Spinal cord (tissue), 10 donors: ENCODE measurements around the gene DIP2B. TPM values are rescaled to one million over a fixed set of nuclear protein-coding genes. Genes with fewer than 3 reads are reported as not detected.

Source experiments
- DNase-seq, 6 donors: peaks; one replicate each; pipeline versions ENCODE4 v3.0.0 to v3.0.0-alpha.2; 2013 to 2015; ENCODE audit warnings: low spot score in 6 of 6, low read depth in 4 of 6
- H3K27ac ChIP-seq: one replicate; pipeline ENCODE4 v1.5.1; 2013; ENCODE audit warnings: low read depth, low read length, control low read depth
- H3K27me3 ChIP-seq: one replicate; pipeline ENCODE4 v1.6.1; 2013; ENCODE audit warnings: low read length; ENCODE audit not compliant: control insufficient read depth, insufficient read depth
- H3K36me3 ChIP-seq: one replicate; pipeline ENCODE4 v1.6.1; 2013; ENCODE audit warnings: low read length; ENCODE audit not compliant: control insufficient read depth, insufficient read depth
- H3K4me1 ChIP-seq: one replicate; pipeline ENCODE4 v1.6.1; 2013; ENCODE audit warnings: low read length; ENCODE audit not compliant: control insufficient read depth, insufficient read depth
- H3K4me3 ChIP-seq: one replicate; pipeline ENCODE4 v1.5.1; 2013; ENCODE audit warnings: low read depth, low read length, control low read depth
- H3K9me3 ChIP-seq: one replicate; pipeline ENCODE4 v1.6.1; 2013; ENCODE audit warnings: low read length; ENCODE audit not compliant: control insufficient read depth, insufficient read depth
- WGBS: methylation state at CpG from one replicate; pipeline ENCODE4 v1.1.5; 2013; ENCODE audit warnings: missing lambda C conversion rate; ENCODE audit not compliant: insufficient coverage; 5-methylcytosine and 5-hydroxymethylcytosine counted together
- polyA plus RNA-seq, 2 donors: library from polyadenylated mRNA; unstranded; fragments of 120-200 nt; gene quantifications; one replicate each; pipeline ENCODE4 v1.2.1, GENCODE V29; 2013; ENCODE audit not compliant: insufficient read length in 2 of 2
- total RNA-seq, 2 donors: library from RNA; depleted of rRNA in 1 of 2; stranded (reverse); fragments of 120-200 nt in 1 of 2; fragments of >200 nt in 1 of 2; gene quantifications; one replicate each; pipeline versions ENCODE4 v1.2.3 to v1.2.4, GENCODE V29; 2013 to 2014
- donor health status: healthy.

DIP2B gene
- total and polyA plus RNA-seq, 4 donors = 41.8 to 90.8 (median 54.0) TPM

- no peak for DNase-seq
- H3K27ac ChIP-seq = no peak overlapping the region
- no peaks in the 10 kb centered on the region for H3K36me3 ChIP-seq
- no peaks in the 10 kb centered on the region for H3K4me1 ChIP-seq
- no peaks in the 10 kb centered on the region for H3K27me3 ChIP-seq
- H3K4me3 ChIP-seq = no peak overlapping the region
- no peaks in the 10 kb centered on the region for H3K9me3 ChIP-seq
- WGBS = no CpG with 5 or more reads among the region's 3 CpGs
Observed at GRCh38 chr12:50650285-50650684, 145.5 kb downstream of the DIP2B start.

GRCh38 chr12:50655374-50655921 lies 150.7 kb downstream of the DIP2B start:
- Histone ChIP-seq H3K27me3 (no peaks in the 10 kb centered on the region), H3K4me3 (no peak overlapping the region), H3K36me3 (no peaks in the 10 kb centered on the region), H3K27ac (no peak overlapping the region), H3K4me1 (no peaks in the 10 kb centered on the region), H3K9me3 (no peaks in the 10 kb centered on the region)
- DNase-seq = no peak
- 100% methylated on average over 3 of the region's 5 CpGs for WGBS

- no peaks in the 10 kb centered on the region for H3K27me3 ChIP-seq
- DNase-seq = no peak
- H3K27ac ChIP-seq = no peak overlapping the region
- no peaks in the 10 kb centered on the region for H3K36me3 ChIP-seq
- H3K9me3 ChIP-seq = no peaks in the 10 kb centered on the region
- no peak overlapping the region for H3K4me3 ChIP-seq
- WGBS = no CpG with 5 or more reads among the region's 2 CpGs
- H3K4me1 ChIP-seq = peaks cover 12% of the 10 kb centered on the region
Observed at GRCh38 chr12:50659260-50659659, 154.5 kb downstream of the DIP2B start.

- Histone ChIP-seq H3K4me1 (peaks cover 12% of the 10 kb centered on the region), H3K4me3 (no peak overlapping the region), H3K9me3 (no peaks in the 10 kb centered on the region), H3K36me3 (no peaks in the 10 kb centered on the region), H3K27me3 (no peaks in the 10 kb centered on the region), H3K27ac (peak overlapping the region; percentile 86)
- WGBS = 51% methylated on average over 2 of the region's 6 CpGs
- DNase-seq = no peak
Observed at GRCh38 chr12:50659690-50660424, 155.1 kb downstream of the DIP2B start.

- H3K4me3 ChIP-seq = no peak overlapping the region
- peaks cover 12% of the 10 kb centered on the region for H3K4me1 ChIP-seq
- no peaks in the 10 kb centered on the region for H3K27me3 ChIP-seq
- H3K27ac ChIP-seq = peak overlapping the region; percentile 86
- WGBS = no CpG with 5 or more reads among the region's 2 CpGs
- DNase-seq = no peak
- no peaks in the 10 kb centered on the region for H3K9me3 ChIP-seq
- no peaks in the 10 kb centered on the region for H3K36me3 ChIP-seq
Observed at GRCh38 chr12:50660425-50660822, 155.6 kb downstream of the DIP2B start.

- Histone ChIP-seq H3K4me1 (peaks cover 12% of the 10 kb centered on the region), H3K27me3 (no peaks in the 10 kb centered on the region), H3K27ac (peak overlapping the region; percentile 86), H3K9me3 (no peaks in the 10 kb centered on the region), H3K4me3 (no peak overlapping the region), H3K36me3 (no peaks in the 10 kb centered on the region)
- 33% methylated on average over 1 of the region's 7 CpGs for WGBS
- DNase-seq = peak in 2 of 6 donors; percentile 51 to 76
Observed at GRCh38 chr12:50661300-50662115, 156.7 kb downstream of the DIP2B start.

- Histone ChIP-seq H3K27ac (peak overlapping the region; percentile 86), H3K4me1 (peaks cover 17% of the 10 kb centered on the region), H3K27me3 (no peaks in the 10 kb centered on the region), H3K36me3 (no peaks in the 10 kb centered on the region), H3K9me3 (no peaks in the 10 kb centered on the region), H3K4me3 (no peak overlapping the region)
- DNase-seq = no peak
- WGBS = no CpG with 5 or more reads among the region's 1 CpG
Observed at GRCh38 chr12:50662116-50662510, 157.3 kb downstream of the DIP2B start.

- no peak overlapping the region for H3K4me3 ChIP-seq
- H3K4me1 ChIP-seq = peaks cover 17% of the 10 kb centered on the region
- no peak for DNase-seq
- no peaks in the 10 kb centered on the region for H3K27me3 ChIP-seq
- peak overlapping the region; percentile 58 for H3K27ac ChIP-seq
- H3K9me3 ChIP-seq = no peaks in the 10 kb centered on the region
- no CpG with 5 or more reads among the region's 5 CpGs for WGBS
- no peaks in the 10 kb centered on the region for H3K36me3 ChIP-seq
Observed at GRCh38 chr12:50665170-50665569, 160.4 kb downstream of the DIP2B start.

- H3K27me3 ChIP-seq = no peaks in the 10 kb centered on the region
- H3K4me1 ChIP-seq = peaks cover 17% of the 10 kb centered on the region
- H3K27ac ChIP-seq = no peak overlapping the region
- no CpG with 5 or more reads among the region's 1 CpG for WGBS
- H3K4me3 ChIP-seq = no peak overlapping the region
- H3K9me3 ChIP-seq = no peaks in the 10 kb centered on the region
- DNase-seq = no peak
- H3K36me3 ChIP-seq = no peaks in the 10 kb centered on the region
Observed at GRCh38 chr12:50665609-50666008, 160.8 kb downstream of the DIP2B start.
